ENCODE measurements around the gene FBXW2. TPM values are rescaled to one million over a fixed set of nuclear protein-coding genes. Genes with fewer than 3 reads are reported as not detected.
A peak's percentile ranks its signal among the peaks of the same experiment; 100 is the strongest.

The FBXW2 gene
- total RNA-seq, 1 experiment from 2014 or later, result 69.6 TPM

DNA sequence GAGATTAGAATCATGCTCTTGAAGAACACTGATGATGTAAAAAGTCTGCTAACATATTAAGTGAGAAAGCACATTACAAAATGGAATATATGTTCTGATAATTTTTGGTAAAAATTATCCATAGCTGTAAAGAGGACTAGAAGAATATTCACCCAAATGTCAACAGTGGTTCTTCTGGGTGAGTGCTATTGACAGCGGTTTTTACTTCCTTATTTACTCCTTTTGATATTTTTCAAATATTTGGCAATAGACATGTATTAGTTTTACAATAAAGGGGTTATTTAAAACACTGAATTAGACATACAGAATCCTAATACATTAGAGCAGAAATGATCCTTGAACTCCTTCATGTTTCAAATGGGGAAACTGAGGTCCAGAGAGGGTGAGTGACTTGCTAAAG lies 52.0 kb downstream of the FBXW2 start:
- BruUV-seq (replicated peaks), result no TSS peak
- H3K27ac ChIP-seq, result 0 out of 2 replicates have a peak overlapping the region, but pooled peaks have one; percentile 48
- no peaks in the 10 kb centered on the region for H3K27me3 ChIP-seq (ENCODE audit: insufficient read depth, low read depth)
- no peaks in the 10 kb centered on the region for H3K36me3 ChIP-seq (ENCODE audit: low read depth)
- H3K4me3 ChIP-seq, result no peak overlapping the region
- no peaks in the 10 kb centered on the region for H3K9me3 ChIP-seq (ENCODE audit: insufficient read depth, low read depth)
- no peaks in the 10 kb centered on the region for H4K20me1 ChIP-seq (ENCODE audit: insufficient read depth)
- ChIA-PET POLR2A (ENCODE audit: unreplicated experiment) (no interaction called here), CTCF (no interaction called here)
- H3K4me1 ChIP-seq (replicated peaks; ENCODE audit: insufficient read depth), result peaks cover 38% of the 10 kb centered on the region
- DNase-seq, result no peak
- no peak overlapping the region for H3K4me2 ChIP-seq
- intact Hi-C loops (cut with micrococcal nuclease; ENCODE audit: unreplicated experiment), result no loop called here
- no peaks in the 10 kb centered on the region for H3K9me2 ChIP-seq (ENCODE audit: insufficient read depth)
- H2AFZ ChIP-seq, result no peak overlapping the region
- H3K79me2 ChIP-seq (ENCODE audit: low read depth), result no peaks in the 10 kb centered on the region
- TF ChIP-seq, protein P1, sequence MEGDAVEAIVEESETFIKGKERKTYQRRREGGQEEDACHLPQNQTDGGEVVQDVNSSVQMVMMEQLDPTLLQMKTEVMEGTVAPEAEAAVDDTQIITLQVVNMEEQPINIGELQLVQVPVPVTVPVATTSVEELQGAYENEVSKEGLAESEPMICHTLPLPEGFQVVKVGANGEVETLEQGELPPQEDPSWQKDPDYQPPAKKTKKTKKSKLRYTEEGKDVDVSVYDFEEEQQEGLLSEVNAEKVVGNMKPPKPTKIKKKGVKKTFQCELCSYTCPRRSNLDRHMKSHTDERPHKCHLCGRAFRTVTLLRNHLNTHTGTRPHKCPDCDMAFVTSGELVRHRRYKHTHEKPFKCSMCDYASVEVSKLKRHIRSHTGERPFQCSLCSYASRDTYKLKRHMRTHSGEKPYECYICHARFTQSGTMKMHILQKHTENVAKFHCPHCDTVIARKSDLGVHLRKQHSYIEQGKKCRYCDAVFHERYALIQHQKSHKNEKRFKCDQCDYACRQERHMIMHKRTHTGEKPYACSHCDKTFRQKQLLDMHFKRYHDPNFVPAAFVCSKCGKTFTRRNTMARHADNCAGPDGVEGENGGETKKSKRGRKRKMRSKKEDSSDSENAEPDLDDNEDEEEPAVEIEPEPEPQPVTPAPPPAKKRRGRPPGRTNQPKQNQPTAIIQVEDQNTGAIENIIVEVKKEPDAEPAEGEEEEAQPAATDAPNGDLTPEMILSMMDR (conservative IDR thresholded peaks at IDR 0.05), result no peak
- TF ChIP-seq EZH2 (IDR thresholded peaks at IDR 0.05; ENCODE audit: low read depth), result no peak
- H3F3A ChIP-seq (ENCODE audit: insufficient read depth, low read depth), result peaks cover 9% of the 10 kb centered on the region

DNA sequence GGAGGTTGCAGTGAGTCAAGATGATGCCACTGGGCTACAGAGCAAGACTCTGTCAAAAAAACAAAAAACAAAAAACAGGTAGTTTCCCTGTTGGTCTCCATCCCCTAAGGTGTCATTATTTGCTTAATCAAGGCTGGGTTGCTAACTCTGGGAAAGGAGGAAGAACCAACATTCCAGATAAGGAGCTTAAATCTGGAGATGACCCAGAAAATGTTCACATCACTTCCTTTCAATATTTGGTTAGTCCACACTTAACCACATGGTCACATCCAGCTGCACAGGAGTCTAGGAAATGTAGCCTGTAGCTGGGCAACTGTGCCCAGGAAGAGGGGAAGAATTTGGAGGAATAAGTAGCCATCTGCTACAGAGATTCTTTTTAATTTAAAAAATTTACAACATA lies 53.1 kb downstream of the FBXW2 start:
- peak overlapping the region; percentile 12; the same call in 1 of the 2 replicates for H3K27ac ChIP-seq
- no peaks in the 10 kb centered on the region for H4K20me1 ChIP-seq (ENCODE audit: insufficient read depth)
- H3K9me3 ChIP-seq (ENCODE audit: insufficient read depth, low read depth), result no peaks in the 10 kb centered on the region
- no peak overlapping the region; the same call in 1 of the 2 replicates for H2AFZ ChIP-seq
- intact Hi-C loops (cut with micrococcal nuclease; ENCODE audit: unreplicated experiment), result no loop called here
- H3K4me2 ChIP-seq, result no peak overlapping the region
- H3K9me2 ChIP-seq (ENCODE audit: insufficient read depth), result no peaks in the 10 kb centered on the region
- H3K36me3 ChIP-seq (ENCODE audit: low read depth), result no peaks in the 10 kb centered on the region
- H3K27me3 ChIP-seq (ENCODE audit: insufficient read depth, low read depth), result no peaks in the 10 kb centered on the region
- POLR2A ChIA-PET (ENCODE audit: unreplicated experiment), result no interaction called here
- H3K4me1 ChIP-seq (replicated peaks; ENCODE audit: insufficient read depth), result peaks cover 49% of the 10 kb centered on the region
- no peak overlapping the region for H3K4me3 ChIP-seq
- TF ChIP-seq, protein P1 (conservative IDR thresholded peaks at IDR 0.05), result no peak
- TF ChIP-seq EZH2 (IDR thresholded peaks at IDR 0.05; ENCODE audit: low read depth), result no peak
- peaks cover 17% of the 10 kb centered on the region for H3F3A ChIP-seq (ENCODE audit: insufficient read depth, low read depth)
- no TSS peak for BruUV-seq (replicated peaks)
- H3K79me2 ChIP-seq (ENCODE audit: low read depth), result no peaks in the 10 kb centered on the region
- DNase-seq, result peak in 1 of 2 experiments; percentile 61
- CTCF ChIA-PET, result interaction anchor here (0.9 to 1.0 kb wide), 2 partner anchors 10 to 120 kb away, joined by 5 to 10 read pairs; no protein-coding TSS in a partner anchor

DNA sequence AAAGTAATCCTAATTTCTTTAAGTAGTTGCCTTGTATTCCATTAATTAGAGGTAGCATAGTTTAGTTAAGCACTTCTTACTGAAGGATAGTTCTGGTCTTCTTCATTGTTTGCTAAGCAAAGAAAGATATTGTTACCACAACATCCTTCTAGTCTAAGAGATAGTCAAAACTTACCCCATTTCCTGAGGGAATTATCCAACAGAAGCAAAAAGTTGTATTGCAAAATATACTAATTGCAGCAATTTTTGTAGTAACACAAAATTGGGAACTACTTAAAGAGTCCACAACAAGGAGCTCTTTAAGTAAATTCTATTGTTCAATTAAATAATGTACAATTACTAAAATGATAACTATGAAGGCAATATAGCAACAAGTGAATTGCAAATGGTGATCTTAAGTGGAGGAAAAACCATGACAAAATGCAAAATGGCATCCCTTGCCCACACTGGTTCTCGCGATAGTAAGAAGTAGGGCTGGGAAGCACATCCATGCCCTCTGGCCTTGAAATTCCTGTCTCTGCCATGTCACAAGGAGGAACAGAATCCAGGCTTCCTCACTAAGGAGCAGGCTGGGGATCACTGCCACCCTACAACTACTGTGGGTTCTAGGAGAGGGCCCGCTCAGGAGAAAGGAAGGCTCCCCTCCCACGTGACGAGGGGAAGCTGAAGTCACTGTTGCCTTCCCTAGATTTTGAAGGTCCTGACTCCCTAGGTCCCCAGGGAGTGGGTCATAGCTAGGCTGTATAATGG lies 55.6 kb downstream of the FBXW2 start:
- H3K36me3 ChIP-seq (ENCODE audit: low read depth), result no peaks in the 10 kb centered on the region
- H3K4me2 ChIP-seq, result no peak overlapping the region
- DNase-seq, result no peak
- H3K9me3 ChIP-seq (ENCODE audit: insufficient read depth, low read depth), result no peaks in the 10 kb centered on the region
- no peaks in the 10 kb centered on the region for H3K9me2 ChIP-seq (ENCODE audit: insufficient read depth)
- no peaks in the 10 kb centered on the region for H3K79me2 ChIP-seq (ENCODE audit: low read depth)
- H3K27ac ChIP-seq, result no peak overlapping the region
- intact Hi-C loops (cut with micrococcal nuclease; ENCODE audit: unreplicated experiment), result loop anchor here (10.0 kb wide), 1 partner anchor 547 kb away; no protein-coding TSS in a partner anchor
- POLR2A ChIA-PET (ENCODE audit: unreplicated experiment), result no interaction called here
- CTCF ChIA-PET, result no interaction called here
- no TSS peak for BruUV-seq (replicated peaks)
- no peaks in the 10 kb centered on the region for H4K20me1 ChIP-seq (ENCODE audit: insufficient read depth)
- H3K27me3 ChIP-seq (ENCODE audit: insufficient read depth, low read depth), result no peaks in the 10 kb centered on the region
- H3K4me3 ChIP-seq, result no peak overlapping the region
- peaks cover 74% of the 10 kb centered on the region for H3K4me1 ChIP-seq (replicated peaks; ENCODE audit: insufficient read depth)
- TF ChIP-seq, protein P1 (conservative IDR thresholded peaks at IDR 0.05), result no peak
- no peak for TF ChIP-seq EZH2 (IDR thresholded peaks at IDR 0.05; ENCODE audit: low read depth)
- H3F3A ChIP-seq (ENCODE audit: insufficient read depth, low read depth), result peaks cover 38% of the 10 kb centered on the region
- H2AFZ ChIP-seq, result no peak overlapping the region
